HG03565 (cell line): ENCODE results near the gene ZBTB9.

Experiments
- ATAC-seq: cut with Tn5 transposase; IDR thresholded peaks from one replicate; pipeline ENCODE4 v1.9.1; 2021; ENCODE audit warnings: mild to moderate bottlenecking, moderate library complexity; ENCODE audit not compliant: unreplicated experiment

ZBTB9 gene

GRCh38 chr6:33454009-33454946 is at the start of gene ZBTB9:
Gene ZBTB9, plus strand, starts transcription at chr6:33454576. Its CDS starts 525 bp downstream, at chr6:33455101.
- peak; percentile 96 for ATAC-seq

GRCh38 chr6:33404884-33405283 is 49.5 kb upstream of the ZBTB9 start:
- no peak for ATAC-seq

GRCh38 chr6:33405386-33405940 is 48.9 kb upstream of the ZBTB9 start:
- ATAC-seq: no peak

GRCh38 chr6:33406126-33406525 is 48.2 kb upstream of the ZBTB9 start:
- ATAC-seq: no peak

- no peak for ATAC-seq
Observed at GRCh38 chr6:33407132-33407718, 47.2 kb upstream of the ZBTB9 start.

- peak; percentile 72 for ATAC-seq
Observed at GRCh38 chr6:33410050-33410710, 44.2 kb upstream of the ZBTB9 start.

- ATAC-seq: peak; percentile 29
Observed at GRCh38 chr6:33410711-33411631, 43.4 kb upstream of the ZBTB9 start, which contains the start of gene PHF1. Gene PHF1, plus strand, starts transcription at chr6:33411014. Its CDS starts 1,250 bp downstream, at chr6:33412264.

- ATAC-seq: no peak
Observed at GRCh38 chr6:33411632-33412005, 42.8 kb upstream of the ZBTB9 start.

- ATAC-seq: no peak
Observed at GRCh38 chr6:33412140-33413009, 42.0 kb upstream of the ZBTB9 start.

- ATAC-seq: no peak
Observed at GRCh38 chr6:33413241-33414120, 40.9 kb upstream of the ZBTB9 start.

GRCh38 chr6:33414592-33415271 is 39.6 kb upstream of the ZBTB9 start:
- ATAC-seq: no peak

GRCh38 chr6:33415831-33416230 is 38.5 kb upstream of the ZBTB9 start:
- no peak for ATAC-seq

- no peak for ATAC-seq
Observed at GRCh38 chr6:33416386-33417127, 37.8 kb upstream of the ZBTB9 start.

GRCh38 chr6:33417128-33417902 is 37.1 kb upstream of the ZBTB9 start:
- no peak for ATAC-seq

GRCh38 chr6:33417903-33418689 is 36.3 kb upstream of the ZBTB9 start, which contains the start of gene CUTA:
Gene CUTA, minus strand, starts transcription at chr6:33418107. Its CDS starts 107 bp downstream, at chr6:33418000.
- ATAC-seq: peak; percentile 80
